HEK293 (cell line): Measurements from ENCODE around the gene USP1.

Source experiments
- HOXD13 ChIP-seq: sonication (generic); formaldehyde crosslinking; IDR thresholded peaks from 2 replicates; pipeline ENCODE4 v1.8.0; 2022; ENCODE audit warnings: missing genetic modification reagents, borderline replicate concordance
- IKZF3 ChIP-seq: fragments of 450-650 bp; IDR thresholded peaks from 2 replicates; pipeline ENCODE4 v1.5.0; 2018; ENCODE audit warnings: missing biosample characterization, mild to moderate bottlenecking, missing genetic modification characterization, moderate library complexity
- KLF9 ChIP-seq: fragments of 450-650 bp; formaldehyde crosslinking; IDR thresholded peaks from 2 replicates; pipeline ENCODE4 v1.5.1; 2016; ENCODE audit warnings: missing biosample characterization, missing genetic modification characterization, low read depth
- OVOL3 ChIP-seq: fragments of 450-650 bp; formaldehyde crosslinking; IDR thresholded peaks from 2 replicates; pipeline ENCODE4 v1.5.1; 2016; ENCODE audit warnings: missing biosample characterization, missing genetic modification characterization
- SP2 ChIP-seq: fragments of 450-650 bp; formaldehyde crosslinking; IDR thresholded peaks from 2 replicates; pipeline ENCODE4 v1.5.1; 2016; ENCODE audit warnings: missing biosample characterization, missing genetic modification characterization
- ZFP3 ChIP-seq: fragments of 450-650 bp; formaldehyde crosslinking; IDR thresholded peaks from 2 replicates; pipeline ENCODE4 v1.5.1; 2016; ENCODE audit warnings: low read depth, missing biosample characterization, missing genetic modification characterization
- ZNF140 ChIP-seq: fragments of 450-650 bp; formaldehyde crosslinking; IDR thresholded peaks from 2 replicates; pipeline ENCODE4 v1.5.1; 2016; ENCODE audit warnings: missing biosample characterization, missing genetic modification characterization
- ZNF16 ChIP-seq: fragments of 450-650 bp; formaldehyde crosslinking; IDR thresholded peaks from 2 replicates; pipeline ENCODE4 v1.5.1; 2016; ENCODE audit warnings: low read depth, missing biosample characterization, missing genetic modification characterization
- ZNF23 ChIP-seq: fragments of 450-650 bp; formaldehyde crosslinking; IDR thresholded peaks from 2 replicates; pipeline ENCODE4 v1.5.1; 2016; ENCODE audit warnings: missing biosample characterization, missing genetic modification characterization, borderline replicate concordance
- ZNF248 ChIP-seq: fragments of 450-650 bp; formaldehyde crosslinking; IDR thresholded peaks from 2 replicates; pipeline ENCODE4 v1.5.1; 2017; ENCODE audit warnings: missing biosample characterization, missing genetic modification characterization
- ZNF266 ChIP-seq: fragments of 450-650 bp; formaldehyde crosslinking; IDR thresholded peaks from 2 replicates; pipeline ENCODE4 v1.5.1; 2016; ENCODE audit warnings: missing biosample characterization, missing genetic modification characterization, low read depth
- ZNF302 ChIP-seq: fragments of 450-650 bp; formaldehyde crosslinking; IDR thresholded peaks from 2 replicates; pipeline ENCODE4 v1.5.1; 2016; ENCODE audit warnings: missing biosample characterization, missing genetic modification characterization, low read depth
- ZNF311 ChIP-seq: fragments of 450-650 bp; formaldehyde crosslinking; IDR thresholded peaks from 2 replicates; pipeline ENCODE4 v1.5.1; 2017; ENCODE audit warnings: missing biosample characterization, missing genetic modification characterization, borderline replicate concordance
- ZNF335 ChIP-seq: fragments of 450-650 bp; formaldehyde crosslinking; conservative IDR thresholded peaks from 2 replicates; pipeline ENCODE4 v1.5.1; 2016; ENCODE audit warnings: missing biosample characterization, missing genetic modification characterization
- ZNF350 ChIP-seq: fragments of 450-650 bp; formaldehyde crosslinking; IDR thresholded peaks from 2 replicates; pipeline ENCODE4 v1.5.0; 2017; ENCODE audit warnings: missing biosample characterization, mild to moderate bottlenecking, missing genetic modification characterization
- ZNF391 ChIP-seq: fragments of 450-650 bp; formaldehyde crosslinking; IDR thresholded peaks from 2 replicates; pipeline ENCODE4 v1.5.1; 2016; ENCODE audit warnings: low read depth, missing biosample characterization, missing genetic modification characterization, borderline replicate concordance
- ZNF529 ChIP-seq: fragments of 450-650 bp; formaldehyde crosslinking; IDR thresholded peaks from 2 replicates; pipeline ENCODE4 v1.5.1; 2017; ENCODE audit warnings: missing genetic modification characterization, missing biosample characterization; ENCODE audit not compliant: insufficient replicate concordance
- ZNF571 ChIP-seq: fragments of 450-650 bp; formaldehyde crosslinking; IDR thresholded peaks from 2 replicates; pipeline ENCODE4 v1.5.0; 2017; ENCODE audit warnings: missing biosample characterization, missing genetic modification characterization
- ZNF610 ChIP-seq: fragments of 450-650 bp; formaldehyde crosslinking; IDR thresholded peaks from 2 replicates; pipeline ENCODE4 v1.5.1; 2016; ENCODE audit warnings: missing biosample characterization, missing genetic modification characterization, borderline replicate concordance
- ZNF626 ChIP-seq: fragments of 450-650 bp; sonication (Bioruptor Pico); formaldehyde crosslinking; IDR thresholded peaks from 2 replicates; pipeline ENCODE4 v1.5.1; 2018; ENCODE audit warnings: missing biosample characterization, missing genetic modification characterization, inconsistent platforms
- ZNF654 ChIP-seq: fragments of 450-650 bp; formaldehyde crosslinking; IDR thresholded peaks from 2 replicates; pipeline ENCODE4 v1.5.1; 2016; ENCODE audit warnings: low read depth, missing biosample characterization, missing genetic modification characterization
- ZNF707 ChIP-seq: fragments of 450-650 bp; formaldehyde crosslinking; IDR thresholded peaks from 2 replicates; pipeline ENCODE4 v1.5.1; 2016; ENCODE audit warnings: missing biosample characterization, missing genetic modification characterization
- ZNF747 ChIP-seq: fragments of 450-650 bp; formaldehyde crosslinking; IDR thresholded peaks from 2 replicates; pipeline ENCODE4 v1.5.1; 2016; ENCODE audit warnings: missing biosample characterization, missing genetic modification characterization
- ZSCAN30 ChIP-seq: fragments of 450-650 bp; IDR thresholded peaks from 2 replicates; pipeline ENCODE4 v1.5.1; 2018; ENCODE audit warnings: missing biosample characterization, mild to moderate bottlenecking, missing genetic modification characterization, moderate library complexity
- TF ChIP-seq, protein P1 (sequence below): fragments of 450-650 bp; formaldehyde crosslinking; IDR thresholded peaks from 2 replicates; pipeline ENCODE4 v1.5.0; 2017; ENCODE audit warnings: missing biosample characterization, missing genetic modification characterization, borderline replicate concordance
- TF ChIP-seq, protein P2 (sequence below): fragments of 450-650 bp; IDR thresholded peaks from 2 replicates; pipeline ENCODE4 v1.5.1; 2018; ENCODE audit warnings: missing biosample characterization, mild to moderate bottlenecking, missing genetic modification characterization
- TF ChIP-seq, protein P3 (sequence below): fragments of 450-650 bp; formaldehyde crosslinking; IDR thresholded peaks from 2 replicates; pipeline ENCODE4 v1.5.1; 2016; ENCODE audit warnings: missing biosample characterization, missing genetic modification characterization, low read depth
- TF ChIP-seq, protein P4 (sequence below): fragments of 450-650 bp; formaldehyde crosslinking; IDR thresholded peaks from 2 replicates; pipeline ENCODE4 v1.5.1; 2017; ENCODE audit warnings: missing biosample characterization, missing genetic modification characterization
- TF ChIP-seq, protein P5 (sequence below): fragments of 450-650 bp; formaldehyde crosslinking; IDR thresholded peaks from 2 replicates; pipeline ENCODE4 v1.5.1; 2016; ENCODE audit warnings: missing biosample characterization, missing genetic modification characterization

Gene USP1

DNA sequence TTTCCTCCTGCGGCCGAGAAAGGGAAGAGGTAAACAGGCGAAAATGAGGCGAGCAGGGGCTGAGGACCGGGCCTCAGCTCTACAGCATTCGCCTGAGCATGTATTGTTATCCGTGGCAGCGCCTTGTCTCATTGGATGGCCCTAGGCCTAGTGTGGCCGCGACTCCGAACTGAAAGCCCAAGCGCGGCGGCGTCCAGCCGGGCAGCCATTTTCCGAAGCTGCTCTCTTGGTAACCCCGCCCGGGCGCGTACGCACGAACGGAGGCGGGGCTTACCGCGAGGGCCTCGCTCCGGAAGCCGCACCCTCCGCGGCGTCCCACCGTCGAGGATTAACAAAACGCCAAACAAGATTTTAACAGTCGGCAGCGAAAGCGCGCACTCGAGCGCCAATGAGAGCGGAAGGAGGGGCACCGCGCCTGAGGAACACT, 797 bp upstream of the USP1 start (continued):
- no peak for TF ChIP-seq ZNF529 (tag by site-specific recombination)
- no peak for TF ChIP-seq HOXD13 (CRISPR knock-in tag)
- TF ChIP-seq ZNF350 (tag by site-specific recombination): no peak
- no peak for TF ChIP-seq ZNF626
- TF ChIP-seq SP2 (tag by site-specific recombination): no peak
- no peak for TF ChIP-seq ZNF571 (tag by site-specific recombination)
- TF ChIP-seq, protein P1, sequence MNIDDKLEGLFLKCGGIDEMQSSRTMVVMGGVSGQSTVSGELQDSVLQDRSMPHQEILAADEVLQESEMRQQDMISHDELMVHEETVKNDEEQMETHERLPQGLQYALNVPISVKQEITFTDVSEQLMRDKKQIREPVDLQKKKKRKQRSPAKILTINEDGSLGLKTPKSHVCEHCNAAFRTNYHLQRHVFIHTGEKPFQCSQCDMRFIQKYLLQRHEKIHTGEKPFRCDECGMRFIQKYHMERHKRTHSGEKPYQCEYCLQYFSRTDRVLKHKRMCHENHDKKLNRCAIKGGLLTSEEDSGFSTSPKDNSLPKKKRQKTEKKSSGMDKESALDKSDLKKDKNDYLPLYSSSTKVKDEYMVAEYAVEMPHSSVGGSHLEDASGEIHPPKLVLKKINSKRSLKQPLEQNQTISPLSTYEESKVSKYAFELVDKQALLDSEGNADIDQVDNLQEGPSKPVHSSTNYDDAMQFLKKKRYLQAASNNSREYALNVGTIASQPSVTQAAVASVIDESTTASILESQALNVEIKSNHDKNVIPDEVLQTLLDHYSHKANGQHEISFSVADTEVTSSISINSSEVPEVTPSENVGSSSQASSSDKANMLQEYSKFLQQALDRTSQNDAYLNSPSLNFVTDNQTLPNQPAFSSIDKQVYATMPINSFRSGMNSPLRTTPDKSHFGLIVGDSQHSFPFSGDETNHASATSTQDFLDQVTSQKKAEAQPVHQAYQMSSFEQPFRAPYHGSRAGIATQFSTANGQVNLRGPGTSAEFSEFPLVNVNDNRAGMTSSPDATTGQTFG: no peak
- TF ChIP-seq KLF9 (tag by site-specific recombination): peak; percentile 17; the same call in 1 of the 2 replicates
- no peak for TF ChIP-seq ZNF16 (tag by site-specific recombination)
- TF ChIP-seq IKZF3 (tag by site-specific recombination): 0 out of 2 replicates have a peak, but pooled peaks have one; percentile 26
- no peak for TF ChIP-seq ZNF707 (tag by site-specific recombination)
- TF ChIP-seq ZNF654 (tag by site-specific recombination): no peak
- TF ChIP-seq ZNF610 (tag by site-specific recombination): peak; percentile 76; the same call in 1 of the 2 replicates
- no peak; the same call in 1 of the 2 replicates for TF ChIP-seq ZNF335
- TF ChIP-seq ZNF248 (tag by site-specific recombination): no peak
- TF ChIP-seq, protein P2, sequence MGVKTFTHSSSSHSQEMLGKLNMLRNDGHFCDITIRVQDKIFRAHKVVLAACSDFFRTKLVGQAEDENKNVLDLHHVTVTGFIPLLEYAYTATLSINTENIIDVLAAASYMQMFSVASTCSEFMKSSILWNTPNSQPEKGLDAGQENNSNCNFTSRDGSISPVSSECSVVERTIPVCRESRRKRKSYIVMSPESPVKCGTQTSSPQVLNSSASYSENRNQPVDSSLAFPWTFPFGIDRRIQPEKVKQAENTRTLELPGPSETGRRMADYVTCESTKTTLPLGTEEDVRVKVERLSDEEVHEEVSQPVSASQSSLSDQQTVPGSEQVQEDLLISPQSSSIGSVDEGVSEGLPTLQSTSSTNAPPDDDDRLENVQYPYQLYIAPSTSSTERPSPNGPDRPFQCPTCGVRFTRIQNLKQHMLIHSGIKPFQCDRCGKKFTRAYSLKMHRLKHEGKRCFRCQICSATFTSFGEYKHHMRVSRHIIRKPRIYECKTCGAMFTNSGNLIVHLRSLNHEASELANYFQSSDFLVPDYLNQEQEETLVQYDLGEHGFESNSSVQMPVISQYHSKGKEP (tag by site-specific recombination): no peak
- TF ChIP-seq ZNF311: no peak
- TF ChIP-seq, protein P3, sequence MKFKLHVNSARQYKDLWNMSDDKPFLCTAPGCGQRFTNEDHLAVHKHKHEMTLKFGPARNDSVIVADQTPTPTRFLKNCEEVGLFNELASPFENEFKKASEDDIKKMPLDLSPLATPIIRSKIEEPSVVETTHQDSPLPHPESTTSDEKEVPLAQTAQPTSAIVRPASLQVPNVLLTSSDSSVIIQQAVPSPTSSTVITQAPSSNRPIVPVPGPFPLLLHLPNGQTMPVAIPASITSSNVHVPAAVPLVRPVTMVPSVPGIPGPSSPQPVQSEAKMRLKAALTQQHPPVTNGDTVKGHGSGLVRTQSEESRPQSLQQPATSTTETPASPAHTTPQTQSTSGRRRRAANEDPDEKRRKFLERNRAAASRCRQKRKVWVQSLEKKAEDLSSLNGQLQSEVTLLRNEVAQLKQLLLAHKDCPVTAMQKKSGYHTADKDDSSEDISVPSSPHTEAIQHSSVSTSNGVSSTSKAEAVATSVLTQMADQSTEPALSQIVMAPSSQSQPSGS: no peak
- TF ChIP-seq ZSCAN30 (tag by site-specific recombination): peak; percentile 67
- no peak for TF ChIP-seq ZNF747 (tag by site-specific recombination)
- TF ChIP-seq, protein P4, sequence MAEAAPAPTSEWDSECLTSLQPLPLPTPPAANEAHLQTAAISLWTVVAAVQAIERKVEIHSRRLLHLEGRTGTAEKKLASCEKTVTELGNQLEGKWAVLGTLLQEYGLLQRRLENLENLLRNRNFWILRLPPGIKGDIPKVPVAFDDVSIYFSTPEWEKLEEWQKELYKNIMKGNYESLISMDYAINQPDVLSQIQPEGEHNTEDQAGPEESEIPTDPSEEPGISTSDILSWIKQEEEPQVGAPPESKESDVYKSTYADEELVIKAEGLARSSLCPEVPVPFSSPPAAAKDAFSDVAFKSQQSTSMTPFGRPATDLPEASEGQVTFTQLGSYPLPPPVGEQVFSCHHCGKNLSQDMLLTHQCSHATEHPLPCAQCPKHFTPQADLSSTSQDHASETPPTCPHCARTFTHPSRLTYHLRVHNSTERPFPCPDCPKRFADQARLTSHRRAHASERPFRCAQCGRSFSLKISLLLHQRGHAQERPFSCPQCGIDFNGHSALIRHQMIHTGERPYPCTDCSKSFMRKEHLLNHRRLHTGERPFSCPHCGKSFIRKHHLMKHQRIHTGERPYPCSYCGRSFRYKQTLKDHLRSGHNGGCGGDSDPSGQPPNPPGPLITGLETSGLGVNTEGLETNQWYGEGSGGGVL (tag by site-specific recombination): no peak
- TF ChIP-seq ZFP3: no peak
- no peak for TF ChIP-seq ZNF140 (tag by site-specific recombination)
- TF ChIP-seq ZNF391 (tag by site-specific recombination): 0 out of 2 replicates have a peak, but pooled peaks have one; percentile 9
- TF ChIP-seq ZNF266: no peak
- TF ChIP-seq, protein P5, sequence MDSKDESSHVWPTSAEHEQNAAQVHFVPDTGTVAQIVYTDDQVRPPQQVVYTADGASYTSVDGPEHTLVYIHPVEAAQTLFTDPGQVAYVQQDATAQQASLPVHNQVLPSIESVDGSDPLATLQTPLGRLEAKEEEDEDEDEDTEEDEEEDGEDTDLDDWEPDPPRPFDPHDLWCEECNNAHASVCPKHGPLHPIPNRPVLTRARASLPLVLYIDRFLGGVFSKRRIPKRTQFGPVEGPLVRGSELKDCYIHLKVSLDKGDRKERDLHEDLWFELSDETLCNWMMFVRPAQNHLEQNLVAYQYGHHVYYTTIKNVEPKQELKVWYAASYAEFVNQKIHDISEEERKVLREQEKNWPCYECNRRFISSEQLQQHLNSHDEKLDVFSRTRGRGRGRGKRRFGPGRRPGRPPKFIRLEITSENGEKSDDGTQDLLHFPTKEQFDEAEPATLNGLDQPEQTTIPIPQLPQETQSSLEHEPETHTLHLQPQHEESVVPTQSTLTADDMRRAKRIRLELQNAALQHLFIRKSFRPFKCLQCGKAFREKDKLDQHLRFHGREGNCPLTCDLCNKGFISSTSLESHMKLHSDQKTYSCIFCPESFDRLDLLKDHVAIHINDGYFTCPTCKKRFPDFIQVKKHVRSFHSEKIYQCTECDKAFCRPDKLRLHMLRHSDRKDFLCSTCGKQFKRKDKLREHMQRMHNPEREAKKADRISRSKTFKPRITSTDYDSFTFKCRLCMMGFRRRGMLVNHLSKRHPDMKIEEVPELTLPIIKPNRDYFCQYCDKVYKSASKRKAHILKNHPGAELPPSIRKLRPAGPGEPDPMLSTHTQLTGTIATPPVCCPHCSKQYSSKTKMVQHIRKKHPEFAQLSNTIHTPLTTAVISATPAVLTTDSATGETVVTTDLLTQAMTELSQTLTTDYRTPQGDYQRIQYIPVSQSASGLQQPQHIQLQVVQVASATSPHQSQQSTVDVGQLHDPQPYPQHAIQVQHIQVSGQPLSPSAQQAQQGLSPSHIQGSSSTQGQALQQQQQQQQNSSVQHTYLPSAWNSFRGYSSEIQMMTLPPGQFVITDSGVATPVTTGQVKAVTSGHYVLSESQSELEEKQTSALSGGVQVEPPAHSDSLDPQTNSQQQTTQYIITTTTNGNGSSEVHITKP: no peak
- no peak for TF ChIP-seq ZNF23 (tag by site-specific recombination)
- no peak for TF ChIP-seq OVOL3 (tag by site-specific recombination)
- TF ChIP-seq ZNF302 (tag by site-specific recombination): no peak
